Erythroblast (primary cell): ENCODE data around the gene ARHGEF10L.

Experiments used
- DNase-seq, 2 experiments: peaks; one replicate each; lab custom pipeline; 2025; lab: John Stamatoyannopoulos, UW
- GATA1 ChIP-seq: IDR thresholded peaks from 2 replicates; pipeline ENCODE4 v1.6.1; 2011; ENCODE audit warnings: low read depth, mild to moderate bottlenecking, control low read depth, low read length, moderate library complexity
- POLR2A ChIP-seq: IDR thresholded peaks from 2 replicates; pipeline ENCODE4 v1.6.1; 2011; ENCODE audit warnings: mild to moderate bottlenecking, low read length

The ARHGEF10L gene

DNA sequence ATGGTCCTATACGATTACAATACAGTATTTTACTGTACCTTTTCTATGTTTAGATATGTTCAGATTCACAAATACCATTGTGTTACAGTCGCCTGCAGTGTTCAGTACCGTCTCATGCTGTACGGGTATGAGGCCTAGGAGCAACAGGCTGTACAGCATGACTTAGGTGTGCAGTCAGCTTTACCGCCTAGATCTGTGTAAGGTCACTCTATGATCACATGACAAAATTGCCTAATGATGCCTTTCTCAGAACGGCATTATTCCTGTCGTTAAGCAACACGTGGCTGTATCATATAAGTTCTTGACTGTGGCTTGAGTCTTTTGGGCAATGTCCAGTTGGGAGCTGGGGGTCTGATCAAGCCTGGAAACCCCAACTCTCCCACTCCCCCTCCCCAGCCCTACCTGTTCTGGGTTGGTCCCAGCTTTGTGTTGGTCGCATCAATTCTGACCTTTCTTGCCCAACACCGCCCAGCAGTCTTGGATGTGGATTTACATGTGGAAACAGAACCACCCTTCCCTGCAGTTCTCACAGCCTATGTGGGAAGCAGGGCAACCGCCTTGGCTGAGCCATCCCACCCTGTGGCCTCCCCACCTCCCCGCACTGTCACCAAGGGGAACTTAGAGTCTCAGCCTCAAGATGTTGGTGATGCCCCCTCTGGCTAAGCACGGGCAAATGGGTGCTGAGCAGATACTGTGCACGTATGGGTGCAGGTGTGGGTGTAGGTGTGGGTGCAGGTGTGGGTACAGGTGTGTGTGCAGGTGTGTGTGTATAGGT is 135.4 kb downstream of the ARHGEF10L start:
- peak in 1 of 2 experiments; percentile 28 for DNase-seq
- TF ChIP-seq POLR2A: no peak
- TF ChIP-seq GATA1: no peak

- TF ChIP-seq GATA1 (no peak), POLR2A (no peak)
Measured at GRCh38 chr1:17675744-17676143, 136.2 kb downstream of the ARHGEF10L start.

GRCh38 chr1:17676387-17677060 is 137.0 kb downstream of the ARHGEF10L start:
- TF ChIP-seq GATA1 (no peak), POLR2A (no peak)

More at GRCh38 chr1:17675744-17676143, 136.2 kb downstream of the ARHGEF10L start:
- DNase-seq: peak; percentile 24 to 39

DNA sequence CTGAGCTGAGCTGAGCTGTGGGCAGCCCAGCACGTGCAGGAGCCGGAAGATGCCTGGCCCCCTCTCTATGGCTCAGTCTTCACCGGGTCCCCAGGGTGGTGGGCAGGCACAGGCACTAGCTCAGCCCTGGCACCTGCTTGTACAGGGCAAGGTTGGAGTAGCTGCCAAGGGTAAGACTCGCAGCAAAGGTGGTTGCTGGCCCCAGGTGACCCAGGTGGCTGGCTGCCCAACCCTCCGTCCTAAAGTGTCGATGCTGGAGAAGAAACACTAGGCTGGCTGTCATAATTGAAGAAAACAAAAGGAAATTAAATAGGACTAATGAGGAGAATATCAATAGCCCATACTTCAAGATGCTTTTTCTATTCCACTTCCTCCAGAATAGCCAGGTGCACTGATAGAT is 138.5 kb downstream of the ARHGEF10L start:
- no peak for TF ChIP-seq POLR2A
- no peak for TF ChIP-seq GATA1
- no peak for DNase-seq

More at GRCh38 chr1:17676387-17677060, 137.0 kb downstream of the ARHGEF10L start:
- DNase-seq: peak in 1 of 2 experiments; percentile 29

GRCh38 chr1:17679856-17680255 is 140.4 kb downstream of the ARHGEF10L start:
- DNase-seq: no peak

DNA sequence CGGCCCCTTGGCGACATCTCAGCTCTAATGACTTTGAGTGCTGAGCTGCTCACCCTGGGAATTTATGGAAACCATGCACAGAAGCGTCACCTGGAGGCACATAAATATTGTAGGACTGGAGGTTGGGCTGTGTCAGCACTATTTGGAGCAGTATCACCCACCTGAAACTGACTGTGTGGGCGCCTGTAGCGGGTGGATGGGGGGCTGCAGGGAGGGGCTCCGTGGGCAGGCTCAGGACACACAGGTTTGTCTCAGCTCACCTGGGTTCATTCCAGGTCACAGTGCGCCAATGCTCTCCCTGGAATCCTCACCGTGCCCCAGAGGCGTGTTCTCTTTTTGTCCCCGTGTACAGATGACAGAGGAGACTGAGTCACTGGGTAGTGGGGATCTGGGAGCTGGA is 140.8 kb downstream of the ARHGEF10L start:
- no peak for DNase-seq
- TF ChIP-seq GATA1: no peak
- no peak for TF ChIP-seq POLR2A

More at GRCh38 chr1:17679856-17680255, 140.4 kb downstream of the ARHGEF10L start:
- TF ChIP-seq POLR2A (no peak), GATA1 (no peak)

GRCh38 chr1:17682400-17682799 is 142.9 kb downstream of the ARHGEF10L start:
- no peak for TF ChIP-seq POLR2A
- TF ChIP-seq GATA1: no peak
- DNase-seq: no peak

DNA sequence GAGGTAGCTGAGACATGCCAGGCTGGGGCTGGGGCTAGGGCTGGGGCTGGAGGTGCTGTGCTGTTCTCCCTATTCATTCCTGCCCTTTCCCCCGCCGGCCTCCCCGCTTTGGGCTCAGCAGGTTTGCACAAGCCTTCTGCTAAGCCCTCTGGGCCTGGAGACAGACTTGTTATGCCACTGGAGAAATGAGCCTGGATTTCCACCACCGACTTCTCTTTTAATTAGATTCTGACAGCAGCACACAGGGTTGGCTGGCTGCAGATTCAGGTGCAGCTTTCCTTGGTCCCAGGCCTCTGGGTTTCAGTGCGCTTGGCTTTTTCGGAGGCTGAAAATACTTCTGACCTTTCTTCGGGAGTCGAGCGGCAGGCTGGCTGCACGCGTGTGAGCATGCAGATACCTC is 144.1 kb downstream of the ARHGEF10L start:
- DNase-seq: no peak
- TF ChIP-seq POLR2A (no peak), GATA1 (no peak)

GRCh38 chr1:17684810-17685209 is 145.3 kb downstream of the ARHGEF10L start:
- TF ChIP-seq POLR2A: no peak
- no peak for TF ChIP-seq GATA1
- DNase-seq: no peak

DNA sequence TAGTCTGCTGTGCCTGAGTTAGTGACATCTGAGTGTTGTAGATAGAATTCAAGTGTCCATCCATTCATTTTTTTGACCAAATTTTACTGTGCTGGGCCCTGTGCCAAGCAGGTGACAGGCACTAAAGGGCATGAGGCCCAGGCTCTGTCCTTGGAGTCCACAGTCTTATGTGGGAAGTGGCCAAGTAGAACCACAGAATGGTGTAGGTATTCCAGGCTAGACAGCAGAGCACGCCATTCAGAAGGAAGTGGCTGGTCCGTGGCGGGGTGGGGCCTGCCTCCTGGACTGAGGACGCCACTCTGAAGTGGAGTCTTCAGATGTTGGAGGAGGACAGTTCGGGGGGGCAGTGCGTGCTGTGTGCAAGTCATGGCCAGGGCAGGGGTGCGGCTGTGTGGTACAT is 146.8 kb downstream of the ARHGEF10L start:
- DNase-seq: no peak

GRCh38 chr1:17687145-17687544 is 147.6 kb downstream of the ARHGEF10L start:
- TF ChIP-seq POLR2A: no peak
- no peak for TF ChIP-seq GATA1
- DNase-seq: no peak

More for the DNA sequence above, 146.8 kb downstream of the ARHGEF10L start:
- TF ChIP-seq POLR2A (no peak), GATA1 (no peak)

- no peak for DNase-seq
- TF ChIP-seq POLR2A (no peak), GATA1 (no peak)
Measured at GRCh38 chr1:17688217-17688810, 148.8 kb downstream of the ARHGEF10L start.

DNA sequence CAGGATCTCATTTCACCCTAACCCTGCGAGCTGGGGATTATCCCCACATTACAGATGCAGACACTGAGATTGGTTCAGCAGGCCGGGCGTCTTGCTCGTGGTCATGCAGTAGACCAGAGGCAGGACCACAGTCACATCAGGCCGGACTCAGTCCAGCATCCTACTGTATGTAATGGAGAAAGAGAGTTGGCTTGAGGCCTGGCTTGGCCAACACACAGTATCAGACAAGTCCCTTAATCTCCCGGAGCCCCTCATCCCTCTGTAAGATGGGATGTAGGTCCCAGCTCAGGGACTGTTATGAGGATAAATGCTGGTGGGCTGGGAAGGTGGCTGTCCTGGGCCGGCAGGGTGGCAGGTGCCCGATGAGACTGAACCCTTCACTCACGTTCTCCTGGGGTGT is 149.5 kb downstream of the ARHGEF10L start:
- TF ChIP-seq POLR2A (no peak), GATA1 (no peak)
- DNase-seq: no peak

- DNase-seq: no peak
- TF ChIP-seq GATA1: no peak
- TF ChIP-seq POLR2A: no peak
Measured at GRCh38 chr1:17690906-17691634, 151.6 kb downstream of the ARHGEF10L start.
